HCT116 (cell line): ENCODE results near the gene PTGES2. TPM values are rescaled to one million over a fixed set of nuclear protein-coding genes. Genes with fewer than 3 reads are reported as not detected.

ENCODE experiments used
- ATAC-seq: fragments of 200-7000 bp; cut with Tn5 transposase; 2 replicates; pipeline ENCODE4 v1.9.1; 2020; ENCODE audit warnings: mild to moderate bottlenecking, moderate library complexity
- BruUV-seq: library from RNA; stranded (reverse); fragments of 400-500 nt; replicated peaks from 2 replicates; lab custom pipeline; 2021; lab: Mats Ljungman, UMichigan
- CTCF ChIA-PET: fragments of 300-600 bp; sonication (Branson Sonifier 250); formaldehyde crosslinking; loops from one replicate; lab custom pipeline; 2021; ENCODE audit warnings: antibody characterized with exemption; lab: Charles Lee
- POLR2A ChIA-PET: fragments of 300-600, 350-600 bp; sonication (Branson Sonifier 250); formaldehyde crosslinking; loops from one replicate; lab custom pipeline; 2021; ENCODE audit warnings: antibody characterized with exemption; lab: Charles Lee
- RAD21 ChIA-PET, 2 experiments: fragments of 300-600 bp; sonication (Branson Sonifier 250); formaldehyde crosslinking; loops; one replicate each; lab custom pipeline; 2023; ENCODE audit warnings: low total read pairs in 2 of 2; ENCODE audit not compliant: uncharacterized antibody in 2 of 2, unreplicated experiment in 2 of 2, low non-redundant PET in 1 of 2; lab: Charles Lee
- DNase-seq: peaks from one replicate; pipeline ENCODE4 v3.0.0-alpha.2; 2010; ENCODE audit warnings: low read depth, low spot score
- H2AFZ ChIP-seq: fragments of 200-600 bp; shearing (Covaris generic), sonication (generic); 2 replicates; pipeline ENCODE4 v1.6.1; 2017; ENCODE audit warnings: low read depth, mixed run types, mixed read lengths, antibody characterized with exemption, low read length; ENCODE audit not compliant: poor library complexity, severe bottlenecking
- H3K27ac ChIP-seq: 2 replicates; pipeline ENCODE4 v1.5.1; 2012; ENCODE audit warnings: low read depth, low read length
- H3K27me3 ChIP-seq: fragments of 200-600 bp; sonication (generic); 2 replicates; pipeline ENCODE4 v1.6.1; 2016; ENCODE audit warnings: mixed run types, low read length, mixed read lengths; ENCODE audit not compliant: insufficient read depth
- H3K36me3 ChIP-seq, 2 experiments: fragments of 200-500 bp in 1 of 2; fragments of 200-600 bp in 1 of 2; sonication (Bioruptor generic) in 1 of 2; sonication (generic) in 1 of 2; 2 replicates each; pipeline versions ENCODE4 v1.5.1 to v1.6.1; 2014 to 2016; ENCODE audit warnings: low read length in 2 of 2, inconsistent platforms in 1 of 2, mixed read lengths in 1 of 2, mixed run types in 1 of 2; ENCODE audit not compliant: insufficient read depth in 2 of 2, control insufficient read depth in 1 of 2
- H3K4me1 ChIP-seq, 2 experiments: fragments of 200-600 bp in 1 of 2; sonication (generic) in 1 of 2; 2 replicates each; pipeline versions ENCODE4 v1.5.1 to v1.6.1; 2012 to 2017; ENCODE audit warnings: low read length in 2 of 2, inconsistent platforms in 1 of 2, mild to moderate bottlenecking in 1 of 2, mixed read lengths in 1 of 2, mixed run types in 1 of 2, moderate library complexity in 1 of 2; ENCODE audit not compliant: insufficient read depth in 2 of 2, control insufficient read depth in 1 of 2
- H3K4me2 ChIP-seq: fragments of 200-600 bp; sonication (generic); 2 replicates; pipeline ENCODE4 v1.6.1; 2017; ENCODE audit warnings: mixed run types, low read length, mixed read lengths
- H3K4me3 ChIP-seq, 2 experiments: fragments of 200-600 bp in 1 of 2; sonication (generic) in 1 of 2; replicated peaks in 1 of 2; 2 replicates each; pipeline ENCODE4 v1.5.1; 2011 to 2016; ENCODE audit warnings: low read length in 2 of 2, control low read depth in 1 of 2, low read depth in 1 of 2, mild to moderate bottlenecking in 1 of 2, mixed read lengths in 1 of 2, mixed run types in 1 of 2
- H3K79me2 ChIP-seq: fragments of 200-600 bp; sonication (generic); 2 replicates; pipeline ENCODE4 v1.6.1; 2017; ENCODE audit warnings: mild to moderate bottlenecking, mixed run types, low read length, moderate library complexity, mixed read lengths; ENCODE audit not compliant: insufficient read depth
- H3K9ac ChIP-seq: fragments of 200-600 bp; sonication (generic); 2 replicates; pipeline ENCODE4 v1.6.1; 2016; ENCODE audit warnings: low read length, mixed read lengths
- H3K9me2 ChIP-seq: fragments of 200-600 bp; sonication (generic), shearing (Covaris generic); 2 replicates; pipeline ENCODE4 v1.6.1; 2017; ENCODE audit warnings: mixed run types, mild to moderate bottlenecking, moderate library complexity; ENCODE audit not compliant: insufficient read depth
- H3K9me3 ChIP-seq, 2 experiments: fragments of 200-500 bp in 1 of 2; fragments of 200-600 bp in 1 of 2; sonication (Bioruptor generic) in 1 of 2; sonication (generic) in 1 of 2; 2 replicates each; pipeline ENCODE4 v1.6.1; 2014 to 2017; ENCODE audit warnings: low read length in 2 of 2, mixed read lengths in 2 of 2, inconsistent platforms in 1 of 2, low read depth in 1 of 2, mild to moderate bottlenecking in 1 of 2, mixed run types in 1 of 2, moderate library complexity in 1 of 2; ENCODE audit not compliant: control insufficient read depth in 1 of 2, insufficient read depth in 1 of 2
- H4K20me1 ChIP-seq: fragments of 200-600 bp; sonication (generic), shearing (Covaris generic); 2 replicates; pipeline ENCODE4 v1.6.1; 2017; ENCODE audit warnings: mixed run types, mild to moderate bottlenecking, moderate library complexity; ENCODE audit not compliant: insufficient read depth
- CEBPB ChIP-seq: IDR thresholded peaks from 2 replicates; pipeline ENCODE4 v1.6.1; 2012; ENCODE audit warnings: low read depth
- EGR1 ChIP-seq: IDR thresholded peaks from 2 replicates; pipeline ENCODE4 v1.6.1; 2012; ENCODE audit warnings: low read depth
- EZH2 ChIP-seq: fragments of 200-600 bp; sonication (generic); IDR thresholded peaks from 2 replicates; pipeline ENCODE4 v1.6.1; 2017; ENCODE audit warnings: antibody characterized with exemption, mixed run types
- FOSL1 ChIP-seq: IDR thresholded peaks from 2 replicates; pipeline ENCODE4 v1.6.1; 2012; ENCODE audit warnings: low read depth
- JUND ChIP-seq: IDR thresholded peaks from 2 replicates; pipeline ENCODE4 v1.6.1; 2012
- MAX ChIP-seq: IDR thresholded peaks from 2 replicates; pipeline ENCODE4 v1.6.1; 2012
- POLR2AphosphoS5 ChIP-seq: IDR thresholded peaks from 2 replicates; pipeline ENCODE4 v1.6.1; 2011; ENCODE audit warnings: mild to moderate bottlenecking, low read depth, low read length, moderate library complexity
- SIN3A ChIP-seq: IDR thresholded peaks from 2 replicates; pipeline ENCODE4 v1.6.1; 2012; ENCODE audit warnings: low read depth
- SP1 ChIP-seq: IDR thresholded peaks from 2 replicates; pipeline ENCODE4 v1.6.1; 2012; ENCODE audit warnings: low read depth
- TCF7L2 ChIP-seq: IDR thresholded peaks from 2 replicates; pipeline ENCODE4 v1.7.0; 2011; ENCODE audit warnings: borderline replicate concordance, inconsistent platforms; ENCODE audit not compliant: insufficient read depth, insufficient read length; ENCODE audit errors: extremely low read depth
- ZFX ChIP-seq: fragments of 450-650 bp; IDR thresholded peaks from 2 replicates; pipeline ENCODE4 v1.6.1; 2017
- ZNF274 ChIP-seq: fragments of 200-500 bp; sonication (Bioruptor generic); IDR thresholded peaks from 2 replicates; pipeline ENCODE4 v1.6.1; 2014; ENCODE audit warnings: mild to moderate bottlenecking, low read depth, low read length, inconsistent platforms
- intact Hi-C: fragments of 100-400 bp; cut with micrococcal nuclease; formaldehyde crosslinking; loops from 2 replicates; pipeline ENCODE4 v1.10.0; 2022
- total RNA-seq: library from RNA; stranded (reverse); gene quantifications from one replicate; pipeline ENCODE4 v1.2.1, GENCODE V29; 2021; ENCODE audit not compliant: unreplicated experiment

Gene PTGES2
- total RNA-seq, 1 experiment from 2014 or later = 148 TPM

GRCh38 chr9:128175102-128175563, 47.6 kb upstream of the PTGES2 start:
- Histone ChIP-seq H3K9me2 (no peaks in the 10 kb centered on the region), H3K4me3 (no peak overlapping the region), H3K9ac (no peak overlapping the region), H3K27ac (no peak overlapping the region), H3K9me3 (no peaks in the 10 kb centered on the region; a peak in 1 of 4 replicates), H2AFZ (no peak overlapping the region), H4K20me1 (no peaks in the 10 kb centered on the region), H3K79me2 (no peaks in the 10 kb centered on the region), H3K27me3 (no peaks in the 10 kb centered on the region), H3K4me2 (no peak overlapping the region), H3K4me1 (no peaks in the 10 kb centered on the region), H3K36me3 (peaks cover 22 to 30% of the 10 kb centered on the region in 2 experiments)
- RAD21 ChIA-PET = no interaction called here
- ATAC-seq (no peak), DNase-seq (no peak)
- TF ChIP-seq SIN3A (no peak), SP1 (no peak), TCF7L2 (no peak), MAX (no peak), EZH2 (no peak), FOSL1 (no peak), POLR2AphosphoS5 (no peak), ZNF274 (no peak), ZFX (no peak), EGR1 (no peak)
- intact Hi-C loops = no loop called here
- CTCF ChIA-PET = no interaction called here
- BruUV-seq = no TSS peak
- POLR2A ChIA-PET = interaction anchor here (1.2 kb wide), 1 partner anchor 12 kb away, joined by 4 read pairs; no protein-coding TSS in a partner anchor

GRCh38 chr9:128174062-128174461, 46.5 kb upstream of the PTGES2 start:
- peaks cover 19 to 23% of the 10 kb centered on the region in 2 experiments for H3K36me3 ChIP-seq
- H3K4me3 ChIP-seq = no peak overlapping the region
- H3K9me3 ChIP-seq = no peaks in the 10 kb centered on the region
- H2AFZ ChIP-seq = no peak overlapping the region
- TF ChIP-seq CEBPB (no peak), POLR2AphosphoS5 (no peak), JUND (no peak)
- DNase-seq (no peak), ATAC-seq (no peak)
- no peak overlapping the region for H3K9ac ChIP-seq
- CTCF ChIA-PET = interaction anchor here (1.8 kb wide), 1 partner anchor 10 kb away, joined by 6 read pairs; no protein-coding TSS in a partner anchor
- intact Hi-C loops = no loop called here
- H3K27me3 ChIP-seq = no peaks in the 10 kb centered on the region
- H4K20me1 ChIP-seq = no peaks in the 10 kb centered on the region
- H3K4me1 ChIP-seq = no peaks in the 10 kb centered on the region
- no peak overlapping the region for H3K27ac ChIP-seq
- no TSS peak for BruUV-seq
- POLR2A ChIA-PET = interaction anchor here (1.2 kb wide), 1 partner anchor 13 kb away, joined by 4 read pairs; no protein-coding TSS in a partner anchor
- H3K9me2 ChIP-seq = no peaks in the 10 kb centered on the region
- RAD21 ChIA-PET = no interaction called here
- H3K79me2 ChIP-seq = no peaks in the 10 kb centered on the region
- H3K4me2 ChIP-seq = no peak overlapping the region
